ENCODE results near the gene TTC34. TPM values are rescaled to one million over a fixed set of nuclear protein-coding genes. Genes with fewer than 3 reads are reported as not detected.

The TTC34 gene
- total RNA-seq, 4 donors from 2014 or later: 0.17 to 0.56 TPM; not detected in 2

DNA sequence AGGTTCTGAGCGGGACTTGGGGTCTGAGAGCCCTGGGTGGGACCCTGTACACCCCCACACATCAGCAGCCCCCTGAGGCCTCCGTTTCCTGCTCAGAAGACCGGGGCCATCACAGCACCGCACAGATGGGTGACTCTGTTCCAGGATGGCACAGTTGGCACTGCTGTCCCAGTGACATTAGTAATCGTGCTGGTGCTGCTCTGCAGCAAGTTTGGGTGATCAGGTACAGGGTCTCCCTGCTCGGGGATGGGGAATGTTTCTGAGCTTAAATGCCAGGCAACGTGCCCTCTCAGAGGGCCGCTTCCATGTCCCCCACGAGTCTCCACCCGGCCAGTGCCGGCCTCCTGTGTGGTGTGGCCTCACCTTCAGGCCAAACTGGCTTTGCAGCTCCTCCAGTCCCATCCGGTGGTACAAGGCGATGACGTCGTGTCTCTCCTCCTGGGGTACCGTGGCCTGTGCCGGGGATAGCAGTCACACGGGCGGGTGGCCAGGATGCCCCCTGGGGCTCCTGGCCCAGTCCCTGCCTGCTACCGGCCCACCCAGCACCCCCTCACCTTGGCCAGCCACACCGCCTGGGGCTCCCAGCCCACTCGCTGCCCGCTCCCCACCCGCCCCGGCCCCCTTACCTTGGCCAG is 197.9 kb downstream of the TTC34 start:
- H3K4me1 ChIP-seq: no peaks in the 10 kb centered on the region
- 68% methylated on average over 9 of the region's 25 CpGs for WGBS
- H3K4me3 ChIP-seq: no peak overlapping the region
- DNase-seq (ENCODE audit: low spot score in 2 of 2): peak; percentile 47 to 59
- H3K9me3 ChIP-seq: no peaks in the 10 kb centered on the region
- peaks cover 35% of the 10 kb centered on the region for H3K27me3 ChIP-seq
- H3K36me3 ChIP-seq: no peaks in the 10 kb centered on the region
- TF ChIP-seq, protein P1, sequence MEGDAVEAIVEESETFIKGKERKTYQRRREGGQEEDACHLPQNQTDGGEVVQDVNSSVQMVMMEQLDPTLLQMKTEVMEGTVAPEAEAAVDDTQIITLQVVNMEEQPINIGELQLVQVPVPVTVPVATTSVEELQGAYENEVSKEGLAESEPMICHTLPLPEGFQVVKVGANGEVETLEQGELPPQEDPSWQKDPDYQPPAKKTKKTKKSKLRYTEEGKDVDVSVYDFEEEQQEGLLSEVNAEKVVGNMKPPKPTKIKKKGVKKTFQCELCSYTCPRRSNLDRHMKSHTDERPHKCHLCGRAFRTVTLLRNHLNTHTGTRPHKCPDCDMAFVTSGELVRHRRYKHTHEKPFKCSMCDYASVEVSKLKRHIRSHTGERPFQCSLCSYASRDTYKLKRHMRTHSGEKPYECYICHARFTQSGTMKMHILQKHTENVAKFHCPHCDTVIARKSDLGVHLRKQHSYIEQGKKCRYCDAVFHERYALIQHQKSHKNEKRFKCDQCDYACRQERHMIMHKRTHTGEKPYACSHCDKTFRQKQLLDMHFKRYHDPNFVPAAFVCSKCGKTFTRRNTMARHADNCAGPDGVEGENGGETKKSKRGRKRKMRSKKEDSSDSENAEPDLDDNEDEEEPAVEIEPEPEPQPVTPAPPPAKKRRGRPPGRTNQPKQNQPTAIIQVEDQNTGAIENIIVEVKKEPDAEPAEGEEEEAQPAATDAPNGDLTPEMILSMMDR (IDR thresholded peaks at IDR 0.05): no peak
- no peak for TF ChIP-seq POLR2A (IDR thresholded peaks at IDR 0.05)
- no peak for TF ChIP-seq EP300 (IDR thresholded peaks at IDR 0.05)
- no peak for TF ChIP-seq POLR2AphosphoS5 (IDR thresholded peaks at IDR 0.05)
- H3K27ac ChIP-seq: no peak overlapping the region

DNA sequence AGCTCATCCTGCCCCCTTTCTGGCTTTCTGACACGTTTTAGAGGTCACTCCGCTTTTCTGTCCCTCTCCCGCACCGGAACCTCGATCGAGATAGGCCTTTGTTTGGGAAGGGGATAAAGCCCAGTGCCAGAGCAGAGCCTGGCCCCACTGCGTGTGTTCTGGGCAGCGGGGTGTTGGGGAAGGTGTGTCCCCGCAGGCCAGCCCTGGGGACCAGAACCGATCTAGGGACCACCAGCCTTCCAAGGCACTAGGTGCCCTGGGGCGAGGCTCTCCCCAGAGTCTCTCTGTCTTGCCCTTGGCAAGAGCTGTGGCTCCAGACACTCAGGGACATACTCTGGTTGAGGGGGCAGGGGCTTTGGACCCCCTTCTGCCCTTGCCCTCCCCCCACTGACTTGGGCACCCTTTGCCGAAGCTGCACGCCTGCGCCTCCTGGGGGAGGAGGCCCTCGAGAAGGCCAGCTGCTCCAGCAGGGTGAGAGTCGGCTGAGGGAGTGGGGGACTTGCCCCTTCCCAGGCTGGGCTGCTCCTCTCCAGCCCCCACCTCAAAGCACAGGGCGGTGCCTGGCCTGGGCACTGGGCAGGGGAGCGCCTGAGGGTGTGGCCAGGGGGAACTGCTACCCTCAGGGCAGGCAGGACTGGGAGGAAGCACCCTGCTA is 198.5 kb downstream of the TTC34 start:
- TF ChIP-seq POLR2A (IDR thresholded peaks at IDR 0.05) (no peak), POLR2AphosphoS5 (IDR thresholded peaks at IDR 0.05) (no peak), EP300 (IDR thresholded peaks at IDR 0.05) (no peak)
- TF ChIP-seq, protein P1 (IDR thresholded peaks at IDR 0.05): no peak
- Histone ChIP-seq H3K27ac (no peak overlapping the region), H3K36me3 (no peaks in the 10 kb centered on the region), H3K27me3 (peaks cover 35% of the 10 kb centered on the region), H3K4me3 (no peak overlapping the region), H3K9me3 (no peaks in the 10 kb centered on the region), H3K4me1 (no peaks in the 10 kb centered on the region)
- peak; percentile 51 to 62 for DNase-seq (ENCODE audit: low spot score in 2 of 2)
- 89% methylated on average over 14 of the region's 18 CpGs for WGBS

DNA sequence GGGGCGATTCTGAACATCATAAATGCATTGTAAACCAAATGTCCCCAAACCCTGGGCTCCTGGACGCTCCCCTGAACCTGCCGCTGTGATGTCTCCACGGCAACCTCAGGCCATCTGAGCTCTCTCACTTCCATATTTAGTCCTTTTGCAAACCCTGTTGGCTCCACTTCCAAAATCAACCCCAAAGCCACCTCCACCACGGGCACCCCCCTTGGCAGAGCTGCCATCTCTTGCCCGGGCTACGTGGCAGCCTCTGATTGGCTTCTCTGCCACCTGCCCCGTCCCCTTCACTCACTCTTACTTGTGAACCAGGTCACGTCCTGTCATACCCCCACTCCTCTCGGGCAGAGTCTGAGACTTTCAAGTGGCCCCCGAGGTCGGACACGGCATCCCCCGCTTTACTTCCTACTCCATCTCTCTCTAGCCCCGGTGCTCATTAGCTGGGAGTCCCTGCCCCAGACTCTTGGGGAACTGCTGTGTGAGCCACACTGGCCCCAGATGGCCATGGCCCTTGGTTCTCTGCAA is 199.1 kb downstream of the TTC34 start:
- Histone ChIP-seq H3K4me1 (no peaks in the 10 kb centered on the region), H3K9me3 (no peaks in the 10 kb centered on the region), H3K36me3 (no peaks in the 10 kb centered on the region), H3K27ac (no peak overlapping the region), H3K4me3 (no peak overlapping the region), H3K27me3 (peaks cover 35% of the 10 kb centered on the region)
- DNase-seq (ENCODE audit: low spot score in 2 of 2): peak; percentile 41 to 69
- WGBS: 73% methylated on average over 15 of the region's 15 CpGs
- TF ChIP-seq EP300 (IDR thresholded peaks at IDR 0.05) (no peak), POLR2A (IDR thresholded peaks at IDR 0.05) (no peak), POLR2AphosphoS5 (IDR thresholded peaks at IDR 0.05) (no peak)
- TF ChIP-seq, protein P1 (IDR thresholded peaks at IDR 0.05): no peak

DNA sequence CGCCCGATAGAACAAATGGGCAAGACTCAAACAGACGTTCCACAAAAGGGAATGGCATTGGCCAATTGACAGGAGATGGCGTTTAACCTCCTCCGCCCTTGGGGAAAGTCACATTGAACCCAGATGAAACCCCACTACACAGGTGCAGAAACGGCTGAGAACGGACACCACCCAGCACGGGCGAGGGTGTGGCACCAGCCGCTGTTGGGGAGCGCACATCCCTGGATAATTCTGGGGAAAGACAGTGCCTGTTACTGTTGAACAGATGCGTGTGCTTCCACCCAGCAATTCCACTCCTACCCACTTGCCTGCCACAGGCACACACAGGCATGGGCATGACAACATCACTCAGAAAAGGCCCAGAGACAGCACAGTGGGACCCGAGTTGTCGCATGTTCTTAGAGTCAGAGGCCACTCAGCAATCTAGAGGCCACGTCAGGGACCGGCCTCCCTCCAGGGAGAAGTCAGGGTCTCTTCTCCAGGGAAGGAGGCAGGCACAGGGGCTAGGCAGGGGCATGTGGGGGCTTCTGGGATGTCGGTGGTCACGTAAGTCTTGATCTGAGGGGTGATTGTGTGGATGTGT is 199.7 kb downstream of the TTC34 start:
- TF ChIP-seq EP300 (IDR thresholded peaks at IDR 0.05) (no peak), POLR2AphosphoS5 (IDR thresholded peaks at IDR 0.05) (no peak), POLR2A (IDR thresholded peaks at IDR 0.05) (no peak)
- TF ChIP-seq, protein P1 (IDR thresholded peaks at IDR 0.05): no peak
- no peaks in the 10 kb centered on the region for H3K9me3 ChIP-seq
- peak in 1 of 2 donors; percentile 54 for DNase-seq (ENCODE audit: low spot score in 2 of 2)
- H3K4me3 ChIP-seq: no peak overlapping the region
- WGBS: 71% methylated on average over 16 of the region's 18 CpGs
- H3K36me3 ChIP-seq: no peaks in the 10 kb centered on the region
- H3K4me1 ChIP-seq: no peaks in the 10 kb centered on the region
- H3K27me3 ChIP-seq: peaks cover 33% of the 10 kb centered on the region
- H3K27ac ChIP-seq: no peak overlapping the region
